K562 (cell line): ENCODE results near the gene RNU6-9. TPM values are rescaled to one million over a fixed set of nuclear protein-coding genes. Genes with fewer than 3 reads are reported as not detected.

Experiments
- ARHGAP35 ChIP-seq: fragments of 450-650 bp; IDR thresholded peaks from 2 replicates; pipeline ENCODE4 v1.6.1; 2018; ENCODE audit not compliant: partially characterized antibody
- CCAR2 ChIP-seq: fragments of 200-400 bp; formaldehyde crosslinking; IDR thresholded peaks from 2 replicates; pipeline ENCODE4 v1.6.1; 2017; ENCODE audit warnings: mild to moderate bottlenecking, low read depth, low read length
- CHAMP1 ChIP-seq: fragments of 450-650 bp; IDR thresholded peaks from 2 replicates; pipeline ENCODE4 v1.6.1; 2016; ENCODE audit warnings: mild to moderate bottlenecking
- CHD2 ChIP-seq: IDR thresholded peaks from 2 replicates; pipeline ENCODE4 v1.6.1; 2011; ENCODE audit warnings: low read depth, low read length
- HCFC1 ChIP-seq: IDR thresholded peaks from 2 replicates; pipeline ENCODE4 v1.6.1; 2012; ENCODE audit warnings: low read depth, low read length, improper control_type of control experiment
- HDAC1 ChIP-seq, 2 experiments: fragments of 450-650 bp; IDR thresholded peaks; 2 replicates each; pipeline ENCODE4 v1.6.1; 2016 to 2017; ENCODE audit warnings: inconsistent platforms in 1 of 2, mild to moderate bottlenecking in 1 of 2, moderate library complexity in 1 of 2
- HSF4 ChIP-seq: fragments of 250-450 bp; sonication (Bioruptor Pico); IDR thresholded peaks from 2 replicates; pipeline ENCODE4 v2.1.2; 2022; ENCODE audit warnings: mild to moderate bottlenecking, moderate library complexity, borderline replicate concordance
- KHSRP ChIP-seq: fragments of 450-650 bp; IDR thresholded peaks from 2 replicates; pipeline ENCODE4 v1.6.1; 2017
- KLF1 ChIP-seq: fragments of 450-650 bp; IDR thresholded peaks from 2 replicates; pipeline ENCODE4 v1.6.1; 2016; ENCODE audit warnings: missing genetic modification characterization, missing compliant biosample characterization
- NCOR1 ChIP-seq: fragments of 450-650 bp; IDR thresholded peaks from 2 replicates; pipeline ENCODE4 v1.6.1; 2016; ENCODE audit warnings: mild to moderate bottlenecking, moderate library complexity
- SLC30A9 ChIP-seq: fragments of 250-450 bp; sonication (Bioruptor Pico); IDR thresholded peaks from 2 replicates; pipeline ENCODE4 v1.8.0; 2022; ENCODE audit warnings: mild to moderate bottlenecking, moderate library complexity
- TEAD1 ChIP-seq, 2 experiments: fragments of 450-650 bp in 1 of 2; sonication (generic) in 1 of 2; formaldehyde crosslinking; IDR thresholded peaks; 2 replicates each; pipeline versions ENCODE4 v1.4.0 to v1.8.0; 2020 to 2022; ENCODE audit warnings: mild to moderate bottlenecking in 2 of 2, missing genetic modification reagents in 1 of 2
- U2AF1 ChIP-seq: fragments of 200-400 bp; formaldehyde crosslinking; optimal IDR thresholded peaks from 2 replicates; pipeline ENCODE3; 2017; ENCODE audit warnings: mild to moderate bottlenecking, low read depth, low read length, moderate library complexity
- ZKSCAN1 ChIP-seq: fragments of 150-350 bp; IDR thresholded peaks from 2 replicates; pipeline ENCODE4 v1.6.1; 2016; ENCODE audit warnings: low read depth, low read length
- ZNF384 ChIP-seq: IDR thresholded peaks from 2 replicates; pipeline ENCODE4 v1.6.1; 2012; ENCODE audit warnings: low read depth, low read length, improper control_type of control experiment
- ZNF511 ChIP-seq: sonication (generic); formaldehyde crosslinking; IDR thresholded peaks from 2 replicates; pipeline ENCODE4 v1.8.0; 2022; ENCODE audit warnings: mild to moderate bottlenecking, missing genetic modification reagents
- polyA plus RNA-seq, 8 experiments: library from polyadenylated mRNA; depleted of rRNA in 4 of 8; stranded (reverse) in 5 of 8; unstranded in 3 of 8; fragments of >200 nt; fragmentation: Nextera tagmentation in 2 of 8; fragmentation: Illumina TruSeq in 1 of 8; extraction: Ambion mirVana in 2 of 8; extraction: Trizol in 1 of 8; gene quantifications; 2 replicates each; pipeline versions ENCODE4 v1.2.1 to v1.2.3, GENCODE V29; 2011 to 2014; ENCODE audit warnings: inconsistent platforms in 1 of 8, missing spikeins in 1 of 8
- total RNA-seq, 7 experiments: library from RNA; depleted of rRNA in 6 of 7; stranded (reverse); fragments of >200 nt in 6 of 7; fragmentation: Illumina TruSeq in 2 of 7; extraction: Trizol in 2 of 7; gene quantifications; 2 replicates each; pipeline versions ENCODE4 v1.2.1 to v1.2.3, GENCODE V29; 2011 to 2021; ENCODE audit warnings: low replicate concordance in 1 of 7
- TF ChIP-seq, protein P1 (sequence below): fragments of 250-450 bp; sonication (Bioruptor Pico); IDR thresholded peaks from 2 replicates; pipeline ENCODE4 v1.5.0; 2020; ENCODE audit warnings: mild to moderate bottlenecking

Gene RNU6-9
- total and polyA plus RNA-seq, 9 of the 15 experiments (the other 6 are each of a cell fraction or from before 2014, with no cell fraction given) = not detected

- no peak for TF ChIP-seq CHD2
- TF ChIP-seq KHSRP = no peak
- 0 out of 2 replicates have a peak, but pooled peaks have one; percentile 5 for TF ChIP-seq NCOR1
- TF ChIP-seq ZKSCAN1 = 0 out of 2 replicates have a peak, but pooled peaks have one; percentile 23
- TF ChIP-seq TEAD1 (CRISPR knock-in tag; IDR thresholded peaks at IDR 0.05) = 0 out of 4 replicates have a peak, but pooled peaks of 1 of the 2 experiments have one; percentile 23
- no peak for TF ChIP-seq CCAR2
- TF ChIP-seq KLF1 (tag) = 0 out of 2 replicates have a peak, but pooled peaks have one; percentile 26
- TF ChIP-seq SLC30A9 (CRISPR knock-in tag) = no peak
- no peak for TF ChIP-seq CHAMP1
- TF ChIP-seq ARHGAP35 = no peak
- peak; percentile 36 to 67; a peak in 2 of 4 replicates for TF ChIP-seq HDAC1 (IDR thresholded peaks at IDR 0.05)
- no peak; the same call in 1 of the 2 replicates for TF ChIP-seq ZNF511 (CRISPR knock-in tag)
- TF ChIP-seq U2AF1 = peak; percentile 88
- TF ChIP-seq HCFC1 = 0 out of 2 replicates have a peak, but pooled peaks have one; percentile 18
- no peak for TF ChIP-seq HSF4 (CRISPR knock-in tag)
- TF ChIP-seq, protein P1, sequence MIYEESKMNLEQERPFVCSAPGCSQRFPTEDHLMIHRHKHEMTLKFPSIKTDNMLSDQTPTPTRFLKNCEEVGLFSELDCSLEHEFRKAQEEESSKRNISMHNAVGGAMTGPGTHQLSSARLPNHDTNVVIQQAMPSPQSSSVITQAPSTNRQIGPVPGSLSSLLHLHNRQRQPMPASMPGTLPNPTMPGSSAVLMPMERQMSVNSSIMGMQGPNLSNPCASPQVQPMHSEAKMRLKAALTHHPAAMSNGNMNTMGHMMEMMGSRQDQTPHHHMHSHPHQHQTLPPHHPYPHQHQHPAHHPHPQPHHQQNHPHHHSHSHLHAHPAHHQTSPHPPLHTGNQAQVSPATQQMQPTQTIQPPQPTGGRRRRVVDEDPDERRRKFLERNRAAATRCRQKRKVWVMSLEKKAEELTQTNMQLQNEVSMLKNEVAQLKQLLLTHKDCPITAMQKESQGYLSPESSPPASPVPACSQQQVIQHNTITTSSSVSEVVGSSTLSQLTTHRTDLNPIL = no peak
- no peak for TF ChIP-seq ZNF384
These were observed 24.3 kb downstream of the RNU6-9 start, which contains the start of gene KISS1R (continued) for GRCh38 chr19:917323-918151.
